Cardiac muscle cell (in vitro differentiated cells and primary cell): ENCODE results near the gene ROR2. TPM values are rescaled to one million over a fixed set of nuclear protein-coding genes. Genes with fewer than 3 reads are reported as not detected.

Source experiments
- DNase-seq, 2 donors: peaks; one replicate each; pipeline versions ENCODE4 v3.0.0 to v3.0.0-alpha.2; 2010 to 2017; ENCODE audit warnings: low read depth in 1 of 2, low spot score in 1 of 2
- H3K27ac ChIP-seq: fragments of 200-600 bp; sonication (generic); 2 replicates; pipeline ENCODE4 v1.5.1; 2016
- H3K27me3 ChIP-seq: fragments of 200-600 bp; sonication (generic); 2 replicates; pipeline ENCODE4 v1.6.0; 2016; ENCODE audit warnings: control low read depth
- H3K36me3 ChIP-seq: fragments of 200-600 bp; sonication (generic); 2 replicates; pipeline ENCODE4 v1.5.1; 2016; ENCODE audit warnings: control low read depth
- H3K4me1 ChIP-seq: fragments of 200-600 bp; sonication (generic); 2 replicates; pipeline ENCODE4 v1.8.1; 2017; ENCODE audit warnings: low read depth, mild to moderate bottlenecking, mixed run types
- H3K4me3 ChIP-seq: fragments of 200-600 bp; sonication (generic); 2 replicates; pipeline ENCODE4 v1.5.1; 2016; ENCODE audit warnings: mild to moderate bottlenecking
- H3K9me3 ChIP-seq: fragments of 200-600 bp; sonication (generic); 2 replicates; pipeline ENCODE4 v1.5.1; 2017; ENCODE audit warnings: low read depth, mild to moderate bottlenecking, control low read depth
- polyA plus RNA-seq: library from polyadenylated mRNA; unstranded; fragments of >200 nt; fragmentation: Nextera tagmentation; extraction: Ambion mirVana; gene quantifications from 2 replicates; pipeline ENCODE4 v1.2.1, GENCODE V29; 2016
- total RNA-seq: library from RNA; depleted of rRNA; stranded (reverse); fragments of >200 nt; gene quantifications from 2 replicates; pipeline ENCODE4 v1.2.3, GENCODE V29; 2016
- TF ChIP-seq, protein P1 (sequence below): IDR thresholded peaks from 2 replicates; pipeline ENCODE4 v1.5.1; 2012; ENCODE audit warnings: low read depth, mild to moderate bottlenecking, low read length

The ROR2 gene
- total and polyA plus RNA-seq, 2 experiments from 2014 or later = 21.5 to 38.6 TPM

DNA sequence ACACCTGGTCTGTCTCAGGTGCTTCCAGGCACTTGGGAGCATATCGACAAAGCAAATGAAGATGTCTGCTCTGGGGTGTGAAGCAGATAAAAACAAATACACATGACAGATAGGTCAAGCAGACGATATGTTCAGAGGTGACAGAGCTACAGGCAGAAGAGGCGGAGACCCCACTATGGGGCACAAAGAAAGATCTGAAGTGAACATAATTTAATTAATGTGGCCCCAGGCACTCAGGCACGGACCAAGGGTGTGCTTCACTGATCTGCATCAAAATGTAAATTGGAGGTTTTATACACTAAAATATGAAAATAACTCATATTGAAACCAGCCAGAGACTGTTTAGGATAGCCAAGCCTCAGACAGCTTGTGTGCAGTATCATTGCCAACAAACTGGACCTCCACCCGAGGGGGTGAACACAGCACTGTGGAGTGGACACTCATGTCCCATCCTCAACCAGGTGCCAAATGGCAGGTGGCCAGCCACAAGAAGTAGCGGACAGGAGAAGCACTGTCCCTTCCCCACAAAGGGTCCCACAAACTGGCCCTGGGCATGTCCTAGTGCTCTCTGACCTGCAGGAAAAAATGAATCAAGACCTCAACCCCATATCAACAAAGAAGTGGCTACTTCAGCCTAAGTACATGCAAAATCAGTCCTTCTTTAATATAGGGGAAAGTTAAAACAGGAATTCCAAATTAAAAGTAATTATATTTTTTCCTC lies 29.2 kb downstream of the ROR2 start:
- Histone ChIP-seq H3K9me3 (no peaks in the 10 kb centered on the region), H3K27me3 (no peaks in the 10 kb centered on the region), H3K36me3 (no peaks in the 10 kb centered on the region), H3K4me1 (peaks cover 5% of the 10 kb centered on the region), H3K4me3 (no peak overlapping the region), H3K27ac (no peak overlapping the region)
- DNase-seq = no peak
- TF ChIP-seq, protein P1, sequence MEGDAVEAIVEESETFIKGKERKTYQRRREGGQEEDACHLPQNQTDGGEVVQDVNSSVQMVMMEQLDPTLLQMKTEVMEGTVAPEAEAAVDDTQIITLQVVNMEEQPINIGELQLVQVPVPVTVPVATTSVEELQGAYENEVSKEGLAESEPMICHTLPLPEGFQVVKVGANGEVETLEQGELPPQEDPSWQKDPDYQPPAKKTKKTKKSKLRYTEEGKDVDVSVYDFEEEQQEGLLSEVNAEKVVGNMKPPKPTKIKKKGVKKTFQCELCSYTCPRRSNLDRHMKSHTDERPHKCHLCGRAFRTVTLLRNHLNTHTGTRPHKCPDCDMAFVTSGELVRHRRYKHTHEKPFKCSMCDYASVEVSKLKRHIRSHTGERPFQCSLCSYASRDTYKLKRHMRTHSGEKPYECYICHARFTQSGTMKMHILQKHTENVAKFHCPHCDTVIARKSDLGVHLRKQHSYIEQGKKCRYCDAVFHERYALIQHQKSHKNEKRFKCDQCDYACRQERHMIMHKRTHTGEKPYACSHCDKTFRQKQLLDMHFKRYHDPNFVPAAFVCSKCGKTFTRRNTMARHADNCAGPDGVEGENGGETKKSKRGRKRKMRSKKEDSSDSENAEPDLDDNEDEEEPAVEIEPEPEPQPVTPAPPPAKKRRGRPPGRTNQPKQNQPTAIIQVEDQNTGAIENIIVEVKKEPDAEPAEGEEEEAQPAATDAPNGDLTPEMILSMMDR = no peak

DNA sequence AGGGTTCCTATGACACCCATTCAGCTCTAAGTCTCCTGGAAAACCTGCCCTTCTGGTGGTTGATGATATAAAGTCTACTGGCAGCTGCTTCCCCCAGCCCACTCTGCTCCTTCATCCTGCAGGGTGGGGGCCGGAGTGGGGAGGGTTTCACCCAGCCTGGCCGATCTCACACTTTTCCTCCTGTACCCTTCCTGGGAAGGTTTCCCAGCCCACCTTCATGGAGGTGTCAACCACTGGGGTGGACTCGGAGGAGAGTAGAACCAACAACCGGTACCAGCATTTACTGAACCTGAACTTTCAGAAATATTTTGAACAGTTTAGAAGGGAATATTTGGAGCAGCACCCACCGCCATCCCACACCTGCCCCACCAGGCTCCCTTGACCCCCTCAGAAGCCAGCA lies 30.4 kb downstream of the ROR2 start:
- no peaks in the 10 kb centered on the region for H3K27me3 ChIP-seq
- no peak overlapping the region for H3K27ac ChIP-seq
- H3K9me3 ChIP-seq = no peaks in the 10 kb centered on the region
- no peak overlapping the region for H3K4me3 ChIP-seq
- DNase-seq = no peak
- no peaks in the 10 kb centered on the region for H3K36me3 ChIP-seq
- TF ChIP-seq, protein P1 = no peak
- peaks cover 5% of the 10 kb centered on the region for H3K4me1 ChIP-seq

DNA sequence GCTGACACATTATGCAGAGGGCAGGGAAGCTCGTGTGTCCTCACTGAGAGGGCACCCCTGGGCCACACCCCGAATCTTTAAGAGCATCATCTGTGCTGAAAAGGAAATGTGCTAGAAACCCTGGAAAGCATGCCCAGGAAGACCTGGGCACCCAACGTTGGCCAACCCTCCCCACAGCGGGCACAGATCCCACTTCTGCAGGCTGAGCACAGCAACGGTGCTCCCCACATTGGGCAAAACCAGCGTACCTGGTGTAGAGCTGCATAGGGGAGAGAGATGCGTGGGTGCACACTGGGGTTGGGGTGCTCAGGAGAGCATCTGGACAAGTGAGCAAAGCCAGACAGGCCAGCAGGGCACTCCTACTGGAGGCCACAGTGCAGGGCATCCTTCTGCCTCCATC lies 32.6 kb downstream of the ROR2 start:
- no peaks in the 10 kb centered on the region for H3K36me3 ChIP-seq
- H3K4me3 ChIP-seq = no peak overlapping the region
- TF ChIP-seq, protein P1 = no peak
- H3K27ac ChIP-seq = no peak overlapping the region
- H3K4me1 ChIP-seq = peaks cover 5% of the 10 kb centered on the region
- H3K9me3 ChIP-seq = no peaks in the 10 kb centered on the region
- DNase-seq = no peak
- no peaks in the 10 kb centered on the region for H3K27me3 ChIP-seq

DNA sequence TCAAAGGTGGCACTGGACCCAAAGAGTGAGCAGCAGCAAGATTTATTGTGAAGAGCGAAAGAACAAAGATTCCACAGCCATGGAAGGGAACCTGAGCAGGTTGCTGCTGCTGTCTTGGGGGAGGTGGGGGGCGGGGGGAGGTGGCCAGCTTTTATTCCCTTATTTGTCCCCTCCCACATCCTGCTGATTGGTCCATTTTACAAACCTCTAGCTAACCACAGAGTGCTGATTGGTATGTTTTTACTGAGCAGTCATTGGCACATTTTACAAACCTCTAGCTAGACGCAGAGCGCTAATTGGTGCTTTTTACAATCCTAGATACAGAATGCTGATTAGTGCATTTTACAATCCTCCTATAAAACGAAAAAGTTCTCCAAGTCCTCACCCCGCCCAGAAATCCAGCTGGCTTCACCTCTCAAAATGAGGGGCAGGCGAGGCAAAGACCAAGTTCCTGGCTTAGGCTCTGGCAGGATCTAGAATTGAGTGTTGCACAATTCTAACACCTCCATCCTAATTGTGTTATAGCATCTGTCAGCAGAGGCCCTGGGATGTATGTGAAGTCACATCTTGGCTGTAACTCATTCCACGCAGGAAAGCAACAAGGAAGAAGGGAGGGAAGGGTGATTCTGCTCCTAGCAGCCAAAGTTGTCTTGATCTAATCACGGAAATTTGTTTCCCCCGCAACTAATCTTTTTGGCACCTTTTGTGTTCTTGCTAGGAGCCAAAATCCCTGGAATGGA lies 34.3 kb downstream of the ROR2 start:
- Histone ChIP-seq H3K36me3 (no peaks in the 10 kb centered on the region), H3K27ac (no peak overlapping the region), H3K4me3 (no peak overlapping the region), H3K27me3 (no peaks in the 10 kb centered on the region), H3K9me3 (no peaks in the 10 kb centered on the region), H3K4me1 (peaks cover 5% of the 10 kb centered on the region)
- TF ChIP-seq, protein P1 = no peak
- DNase-seq = peak in 1 of 2 donors; percentile 41

DNA sequence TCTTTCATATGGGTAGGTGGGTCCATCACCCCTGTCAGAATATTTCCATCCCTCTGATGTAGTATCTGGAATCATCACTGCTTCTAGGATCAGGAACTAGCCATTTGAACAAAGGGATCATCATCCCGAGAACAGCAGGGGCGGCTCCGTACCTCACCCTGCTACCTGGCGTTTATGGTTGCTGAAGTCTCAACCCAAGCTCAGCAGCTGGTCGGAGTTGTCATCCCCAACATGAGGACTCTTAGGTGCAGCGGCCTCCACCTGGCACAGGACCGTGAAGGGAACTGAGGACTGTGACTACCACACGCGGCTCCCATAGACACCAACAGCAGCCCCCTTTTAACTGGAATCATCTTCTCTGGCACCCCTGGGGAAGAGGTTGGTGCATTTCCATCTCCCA lies 35.1 kb downstream of the ROR2 start:
- Histone ChIP-seq H3K4me1 (peaks cover 5% of the 10 kb centered on the region), H3K27ac (no peak overlapping the region), H3K4me3 (no peak overlapping the region), H3K27me3 (no peaks in the 10 kb centered on the region), H3K9me3 (no peaks in the 10 kb centered on the region), H3K36me3 (no peaks in the 10 kb centered on the region)
- DNase-seq = no peak
- TF ChIP-seq, protein P1 = no peak
